OCI-LY1 (cell line): ENCODE data around the gene AMPD2.

ENCODE experiments used
- EZH2 ChIP-seq: fragments of 200-600 bp; sonication (generic), shearing (Covaris generic); IDR thresholded peaks from 2 replicates; pipeline ENCODE4 v1.8.0; 2017; ENCODE audit warnings: borderline replicate concordance, mixed run types, mild to moderate bottlenecking, antibody characterized with exemption, low read length, moderate library complexity, mixed read lengths
- TF ChIP-seq, protein P1 (sequence below): fragments of 200-600 bp; sonication (generic), shearing (Covaris generic); IDR thresholded peaks from 2 replicates; pipeline ENCODE4 v1.5.1; 2017; ENCODE audit warnings: mild to moderate bottlenecking, antibody characterized with exemption, low read length, moderate library complexity, mixed read lengths

DNA sequence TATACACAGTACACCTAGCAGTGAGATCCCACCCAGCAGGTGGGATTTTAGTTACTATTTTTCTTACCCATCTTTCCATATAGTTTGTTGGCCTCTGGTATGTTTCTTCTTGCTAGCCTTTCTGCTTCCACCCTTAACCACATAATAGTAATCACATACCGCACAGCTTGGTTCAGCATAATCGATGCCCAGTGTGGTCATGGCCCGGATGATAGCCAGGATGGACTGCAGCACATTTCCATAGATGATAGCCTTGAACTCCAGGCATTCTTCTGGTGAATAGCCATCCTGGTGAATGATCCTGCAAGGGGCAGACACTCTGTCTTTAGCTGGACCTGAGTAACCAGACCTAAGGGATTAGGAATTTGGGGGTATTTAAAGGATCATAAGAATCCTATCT, 9.8 kb upstream of the AMPD2 start:
- TF ChIP-seq, protein P1, sequence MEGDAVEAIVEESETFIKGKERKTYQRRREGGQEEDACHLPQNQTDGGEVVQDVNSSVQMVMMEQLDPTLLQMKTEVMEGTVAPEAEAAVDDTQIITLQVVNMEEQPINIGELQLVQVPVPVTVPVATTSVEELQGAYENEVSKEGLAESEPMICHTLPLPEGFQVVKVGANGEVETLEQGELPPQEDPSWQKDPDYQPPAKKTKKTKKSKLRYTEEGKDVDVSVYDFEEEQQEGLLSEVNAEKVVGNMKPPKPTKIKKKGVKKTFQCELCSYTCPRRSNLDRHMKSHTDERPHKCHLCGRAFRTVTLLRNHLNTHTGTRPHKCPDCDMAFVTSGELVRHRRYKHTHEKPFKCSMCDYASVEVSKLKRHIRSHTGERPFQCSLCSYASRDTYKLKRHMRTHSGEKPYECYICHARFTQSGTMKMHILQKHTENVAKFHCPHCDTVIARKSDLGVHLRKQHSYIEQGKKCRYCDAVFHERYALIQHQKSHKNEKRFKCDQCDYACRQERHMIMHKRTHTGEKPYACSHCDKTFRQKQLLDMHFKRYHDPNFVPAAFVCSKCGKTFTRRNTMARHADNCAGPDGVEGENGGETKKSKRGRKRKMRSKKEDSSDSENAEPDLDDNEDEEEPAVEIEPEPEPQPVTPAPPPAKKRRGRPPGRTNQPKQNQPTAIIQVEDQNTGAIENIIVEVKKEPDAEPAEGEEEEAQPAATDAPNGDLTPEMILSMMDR, result no peak
- no peak for TF ChIP-seq EZH2
